Uterus (tissue), 4 donors: ENCODE results near the gene CFAP52. TPM values are rescaled to one million over a fixed set of nuclear protein-coding genes. Genes with fewer than 3 reads are reported as not detected.

ENCODE experiments used
- DNase-seq, 2 donors: peaks; one replicate each; pipeline ENCODE4 v3.0.0-alpha.2; 2019 to 2020
- H3K27ac ChIP-seq, 2 donors: fragments of 200-600 bp; sonication (generic); 1 replicate in 1 of 2; 2 replicates in 1 of 2; pipeline ENCODE4 v1.5.1; 2016 to 2018
- H3K27me3 ChIP-seq, 2 donors: fragments of 200-600 bp; sonication (generic); one replicate each; pipeline ENCODE4 v1.5.1; 2018 to 2019; ENCODE audit warnings: control low read depth in 1 of 2
- H3K36me3 ChIP-seq, 2 donors: fragments of 200-600 bp; sonication (generic); one replicate each; pipeline ENCODE4 v1.5.1; 2019; ENCODE audit warnings: control low read depth in 1 of 2
- H3K4me1 ChIP-seq, 2 donors: fragments of 200-600 bp; sonication (generic); one replicate each; pipeline ENCODE4 v1.5.1; 2018 to 2019; ENCODE audit warnings: control low read depth in 1 of 2
- H3K4me3 ChIP-seq, 2 donors: fragments of 200-600 bp; sonication (generic); 1 replicate in 1 of 2; 2 replicates in 1 of 2; pipeline ENCODE4 v1.5.1; 2018 to 2019; ENCODE audit warnings: mild to moderate bottlenecking in 1 of 2
- H3K9me3 ChIP-seq, 2 donors: fragments of 200-600 bp; sonication (generic); one replicate each; pipeline ENCODE4 v1.5.1; 2019; ENCODE audit warnings: control low read depth in 1 of 2
- CTCF ChIP-seq, 4 experiments: fragments of 200-600 bp in 2 of 4; fragments of 450-650 bp in 2 of 4; sonication (generic) in 2 of 4; IDR thresholded peaks; one replicate each; pipeline ENCODE4 v1.5.1; 2016 to 2019; ENCODE audit warnings: antibody characterized with exemption in 4 of 4, mild to moderate bottlenecking in 2 of 4, moderate library complexity in 1 of 4
- POLR2A ChIP-seq, 2 donors: fragments of 450-650 bp; IDR thresholded peaks; one replicate each; pipeline ENCODE4 v1.6.1; 2016; ENCODE audit warnings: antibody characterized with exemption in 2 of 2, mild to moderate bottlenecking in 1 of 2, moderate library complexity in 1 of 2
- intact Hi-C: fragments of 100-400 bp; cut with DNase I; formaldehyde crosslinking; loops from one replicate; pipeline ENCODE4 v1.15.1; 2023; ENCODE audit warnings: low total_unique reads
- total RNA-seq, 4 donors: library from RNA; depleted of rRNA in 3 of 4; stranded (reverse); fragments of >200 nt in 3 of 4; gene quantifications; one replicate each; pipeline versions ENCODE4 v1.1.0 to v1.2.4, GENCODE V29; 2014 to 2023
- donor health status: DM: yes; HTN: yes; CAD: no.

Gene CFAP52
- total RNA-seq, 4 donors from 2014 or later = 1.0 to 9.4 TPM; not detected in 2

- intact Hi-C loops = no loop called here
These were observed 99.6 kb downstream of the CFAP52 start for GRCh38 chr17:9676084-9676483.

GRCh38 chr17:9676820-9677310 is 100.4 kb downstream of the CFAP52 start:
- TF ChIP-seq CTCF (IDR thresholded peaks at IDR 0.05) = no peak
- no peak for TF ChIP-seq POLR2A (IDR thresholded peaks at IDR 0.05)

More at GRCh38 chr17:9676084-9676483, 99.6 kb downstream of the CFAP52 start:
- no peaks in the 10 kb centered on the region for H3K4me1 ChIP-seq
- H3K9me3 ChIP-seq = no peaks in the 10 kb centered on the region
- DNase-seq = no peak
- H3K4me3 ChIP-seq = no peak overlapping the region
- H3K36me3 ChIP-seq = no peaks in the 10 kb centered on the region
- H3K27me3 ChIP-seq = no peaks in the 10 kb centered on the region
- no peak overlapping the region for H3K27ac ChIP-seq
- TF ChIP-seq POLR2A (IDR thresholded peaks at IDR 0.05) (no peak), CTCF (IDR thresholded peaks at IDR 0.05) (no peak)

GRCh38 chr17:9677411-9677810 is 101.0 kb downstream of the CFAP52 start:
- Histone ChIP-seq H3K27me3 (no peaks in the 10 kb centered on the region), H3K27ac (no peak overlapping the region), H3K4me1 (no peaks in the 10 kb centered on the region), H3K4me3 (no peak overlapping the region), H3K36me3 (no peaks in the 10 kb centered on the region), H3K9me3 (no peaks in the 10 kb centered on the region)
- intact Hi-C loops = no loop called here
- TF ChIP-seq POLR2A (IDR thresholded peaks at IDR 0.05) (no peak), CTCF (IDR thresholded peaks at IDR 0.05) (no peak)
- DNase-seq = no peak

More at GRCh38 chr17:9676820-9677310, 100.4 kb downstream of the CFAP52 start:
- no peak overlapping the region for H3K27ac ChIP-seq
- H3K4me3 ChIP-seq = no peak overlapping the region
- H3K27me3 ChIP-seq = no peaks in the 10 kb centered on the region
- H3K4me1 ChIP-seq = no peaks in the 10 kb centered on the region
- H3K36me3 ChIP-seq = no peaks in the 10 kb centered on the region
- intact Hi-C loops = no loop called here
- no peak for DNase-seq
- H3K9me3 ChIP-seq = no peaks in the 10 kb centered on the region

- intact Hi-C loops = no loop called here
- H3K27me3 ChIP-seq = no peaks in the 10 kb centered on the region
- no peaks in the 10 kb centered on the region for H3K36me3 ChIP-seq
- TF ChIP-seq CTCF (IDR thresholded peaks at IDR 0.05) (no peak), POLR2A (IDR thresholded peaks at IDR 0.05) (no peak)
- H3K4me1 ChIP-seq = no peaks in the 10 kb centered on the region
- no peaks in the 10 kb centered on the region for H3K9me3 ChIP-seq
- H3K27ac ChIP-seq = no peak overlapping the region
- DNase-seq = no peak
- H3K4me3 ChIP-seq = no peak overlapping the region
These were observed 101.5 kb downstream of the CFAP52 start for GRCh38 chr17:9677896-9678295.

- no peak for TF ChIP-seq CTCF (IDR thresholded peaks at IDR 0.05)
- no peak for TF ChIP-seq POLR2A (IDR thresholded peaks at IDR 0.05)
- Histone ChIP-seq H3K4me3 (no peak overlapping the region), H3K27me3 (no peaks in the 10 kb centered on the region), H3K36me3 (no peaks in the 10 kb centered on the region), H3K27ac (no peak overlapping the region), H3K4me1 (no peaks in the 10 kb centered on the region), H3K9me3 (no peaks in the 10 kb centered on the region)
- intact Hi-C loops = no loop called here
- DNase-seq = no peak
These were observed 108.6 kb downstream of the CFAP52 start for GRCh38 chr17:9684955-9685621.

Other genes starting within 250 kb of the CFAP52 start
- 10 to 100 TPM; 22.0 to 67.3 (median 46.5) TPM for gene STX8, start 822 bp upstream of the CFAP52 start, total RNA-seq
- gene USP43, start 68.9 kb downstream of the CFAP52 start, total RNA-seq = 1 to 10 TPM in 1 of 4 donors, under 1 TPM in 1, not detected in 2; 0.40 to 2.1 TPM
- not detected for gene DHRS7C, start 214.9 kb downstream of the CFAP52 start, total RNA-seq
- not detected for gene GSG1L2, start 245.4 kb downstream of the CFAP52 start, total RNA-seq
- gene GLP2R, start 249.3 kb downstream of the CFAP52 start, total RNA-seq = 10 to 100 TPM in 1 of 4 donors, under 1 TPM in 3; under 0.01 to 12.7 (median 0.43) TPM